Measurements from ENCODE around the gene OR4N2. TPM values are rescaled to one million over a fixed set of nuclear protein-coding genes. Genes with fewer than 3 reads are reported as not detected.
"Not testable (repeated sequence)": the region's sequence is repeated elsewhere in the genome, so short reads cannot be mapped to it uniquely, and the experiment has no call there.

The OR4N2 gene
- polyA plus RNA-seq, 3 donors: not detected

DNA sequence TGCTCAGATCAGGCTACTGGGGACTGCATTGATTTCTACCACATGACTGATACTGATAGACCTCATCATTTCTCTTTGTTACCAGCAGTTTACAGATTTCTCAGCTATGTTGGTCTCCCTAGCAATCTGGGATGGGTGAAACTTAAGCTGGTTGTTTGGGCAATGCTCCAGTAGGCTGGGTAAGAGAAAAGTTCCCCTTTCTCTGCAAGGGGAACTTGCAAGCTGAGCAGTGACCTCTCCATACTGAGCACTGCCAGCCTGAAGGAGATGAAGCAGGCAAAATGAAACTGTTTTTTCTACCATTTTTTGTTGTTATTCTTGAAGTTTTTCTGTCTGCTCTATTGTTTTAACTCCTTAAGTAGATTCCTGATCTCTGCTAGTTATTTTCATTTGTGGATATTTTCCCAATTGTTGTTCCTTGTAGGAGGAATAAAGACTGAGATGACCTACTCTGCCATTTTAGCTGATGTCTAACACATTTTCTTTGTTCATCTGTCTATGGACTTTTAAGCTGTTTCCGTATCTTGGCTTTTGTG lies 31.6 kb upstream of the OR4N2 start:
- no peaks in the 10 kb centered on the region for H3K4me1 Mint-ChIP-seq
- intact Hi-C loops (cut with micrococcal nuclease): no loop called here
- no peaks in the 10 kb centered on the region for H3K79me2 ChIP-seq (ENCODE audit: insufficient read depth, low read length)
- H4K20me1 ChIP-seq (ENCODE audit: insufficient read depth, low read length): no peaks in the 10 kb centered on the region
- H3K27ac Mint-ChIP-seq: peak overlapping the region in 3 of 7 donors; percentile 19 to 87 (median 84)
- TF ChIP-seq, protein P1, sequence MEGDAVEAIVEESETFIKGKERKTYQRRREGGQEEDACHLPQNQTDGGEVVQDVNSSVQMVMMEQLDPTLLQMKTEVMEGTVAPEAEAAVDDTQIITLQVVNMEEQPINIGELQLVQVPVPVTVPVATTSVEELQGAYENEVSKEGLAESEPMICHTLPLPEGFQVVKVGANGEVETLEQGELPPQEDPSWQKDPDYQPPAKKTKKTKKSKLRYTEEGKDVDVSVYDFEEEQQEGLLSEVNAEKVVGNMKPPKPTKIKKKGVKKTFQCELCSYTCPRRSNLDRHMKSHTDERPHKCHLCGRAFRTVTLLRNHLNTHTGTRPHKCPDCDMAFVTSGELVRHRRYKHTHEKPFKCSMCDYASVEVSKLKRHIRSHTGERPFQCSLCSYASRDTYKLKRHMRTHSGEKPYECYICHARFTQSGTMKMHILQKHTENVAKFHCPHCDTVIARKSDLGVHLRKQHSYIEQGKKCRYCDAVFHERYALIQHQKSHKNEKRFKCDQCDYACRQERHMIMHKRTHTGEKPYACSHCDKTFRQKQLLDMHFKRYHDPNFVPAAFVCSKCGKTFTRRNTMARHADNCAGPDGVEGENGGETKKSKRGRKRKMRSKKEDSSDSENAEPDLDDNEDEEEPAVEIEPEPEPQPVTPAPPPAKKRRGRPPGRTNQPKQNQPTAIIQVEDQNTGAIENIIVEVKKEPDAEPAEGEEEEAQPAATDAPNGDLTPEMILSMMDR (IDR thresholded peaks at IDR 0.05): no peak
- no peak overlapping the region for H3K4me3 ChIP-seq (replicated peaks in 1 of 3; ENCODE audit: low read depth in 2 of 3, low read length in 3 of 3)
- peaks cover 0 to 3% (median 1%) of the 10 kb centered on the region in 3 donors for H3K27me3 Mint-ChIP-seq (ENCODE audit: low read depth in 3 of 3)
- H3K27me3 ChIP-seq (ENCODE audit: control insufficient read depth in 2 of 2, insufficient read depth in 2 of 2, low read length in 2 of 2): no peaks in the 10 kb centered on the region
- no peak overlapping the region for H2AFZ ChIP-seq (ENCODE audit: insufficient read depth, low read depth, low read length, poor library complexity, severe bottlenecking)
- H3K9ac ChIP-seq (ENCODE audit: insufficient read depth, low read length, poor library complexity, severe bottlenecking): no peak overlapping the region
- no peak overlapping the region for H3K4me3 Mint-ChIP-seq
- H3K36me3 Mint-ChIP-seq: no peaks in the 10 kb centered on the region
- peaks cover 8 to 30% (median 15%) of the 10 kb centered on the region in 7 donors for H3K9me3 Mint-ChIP-seq
- no peak overlapping the region for H3K4me2 ChIP-seq (replicated peaks; ENCODE audit: extremely low read depth, low read length, poor library complexity, severe bottlenecking)
- H3K36me3 ChIP-seq (replicated peaks in 1 of 2; ENCODE audit: control insufficient read depth in 1 of 2, insufficient read depth in 2 of 2, low read length in 2 of 2): no peaks in the 10 kb centered on the region
- DNase-seq: peak in 1 of 3 donors; percentile 1
- H3K9me3 ChIP-seq (replicated peaks in 1 of 2; ENCODE audit: control insufficient read depth in 1 of 2, insufficient read depth in 1 of 2, low read length in 2 of 2): peaks cover 14 to 15% of the 10 kb centered on the region in 2 donors
- no CpG with 5 or more reads among the region's 1 CpG for WGBS (ENCODE audit: insufficient coverage)
- no peaks in the 10 kb centered on the region for H3K4me1 ChIP-seq (ENCODE audit: control insufficient read depth in 1 of 2, insufficient read depth in 2 of 2, low read length in 2 of 2)
- H3K27ac ChIP-seq (ENCODE audit: low read depth in 1 of 2, low read length in 2 of 2): peak overlapping the region in 1 of 2 donors; percentile 55

DNA sequence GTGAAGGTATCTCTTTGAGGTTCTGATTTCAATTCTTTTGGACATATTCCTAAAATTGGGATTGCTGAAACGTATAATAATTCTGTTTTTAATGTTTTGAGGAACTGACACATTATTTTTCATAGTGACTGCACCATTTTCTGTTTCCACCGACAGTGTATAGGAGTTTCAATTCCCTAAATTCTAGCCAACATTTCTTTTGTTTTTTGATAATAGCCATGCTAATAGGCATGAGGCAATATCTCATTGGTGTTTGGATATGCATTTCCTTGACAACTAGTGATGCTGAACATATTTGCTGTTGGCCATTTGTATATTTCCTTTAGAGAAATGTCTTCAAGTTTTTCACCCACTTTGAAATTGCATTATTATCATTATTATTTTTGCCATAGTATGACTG lies 31.1 kb upstream of the OR4N2 start:
- H4K20me1 ChIP-seq (ENCODE audit: insufficient read depth, low read length); H3K79me2 ChIP-seq (ENCODE audit: insufficient read depth, low read length); H3K36me3 ChIP-seq (replicated peaks in 1 of 2; ENCODE audit: control insufficient read depth in 1 of 2, insufficient read depth in 2 of 2, low read length in 2 of 2); H3K4me1 Mint-ChIP-seq; H3K27me3 Mint-ChIP-seq (ENCODE audit: low read depth in 3 of 3); H2AFZ ChIP-seq (ENCODE audit: insufficient read depth, low read depth, low read length, poor library complexity, severe bottlenecking); H3K9ac ChIP-seq (ENCODE audit: insufficient read depth, low read length, poor library complexity, severe bottlenecking); H3K4me3 ChIP-seq (replicated peaks in 1 of 3; ENCODE audit: low read depth in 2 of 3, low read length in 3 of 3); H3K27me3 ChIP-seq (ENCODE audit: control insufficient read depth in 2 of 2, insufficient read depth in 2 of 2, low read length in 2 of 2); H3K4me1 ChIP-seq (ENCODE audit: control insufficient read depth in 1 of 2, insufficient read depth in 2 of 2, low read length in 2 of 2); H3K36me3 Mint-ChIP-seq; intact Hi-C loops (cut with micrococcal nuclease); H3K4me3 Mint-ChIP-seq; H3K4me2 ChIP-seq (replicated peaks; ENCODE audit: extremely low read depth, low read length, poor library complexity, severe bottlenecking): not testable (repeated sequence)
- Histone ChIP-seq H3K27ac (ENCODE audit: low read depth in 1 of 2, low read length in 2 of 2) (peak overlapping the region in 1 of 2 donors; percentile 55), H3K9me3 (replicated peaks in 1 of 2; ENCODE audit: control insufficient read depth in 1 of 2, insufficient read depth in 1 of 2, low read length in 2 of 2) (peaks cover 14 to 15% of the 10 kb centered on the region in 2 donors)
- DNase-seq: peak in 1 of 3 donors; percentile 0
- Mint-ChIP-seq H3K9me3 (peaks cover 8 to 30% (median 15%) of the 10 kb centered on the region in 7 donors), H3K27ac (peak overlapping the region in 4 of 7 donors; percentile 19 to 87 (median 63))
- no CpG with 5 or more reads among the region's 2 CpGs for WGBS (ENCODE audit: insufficient coverage)

DNA sequence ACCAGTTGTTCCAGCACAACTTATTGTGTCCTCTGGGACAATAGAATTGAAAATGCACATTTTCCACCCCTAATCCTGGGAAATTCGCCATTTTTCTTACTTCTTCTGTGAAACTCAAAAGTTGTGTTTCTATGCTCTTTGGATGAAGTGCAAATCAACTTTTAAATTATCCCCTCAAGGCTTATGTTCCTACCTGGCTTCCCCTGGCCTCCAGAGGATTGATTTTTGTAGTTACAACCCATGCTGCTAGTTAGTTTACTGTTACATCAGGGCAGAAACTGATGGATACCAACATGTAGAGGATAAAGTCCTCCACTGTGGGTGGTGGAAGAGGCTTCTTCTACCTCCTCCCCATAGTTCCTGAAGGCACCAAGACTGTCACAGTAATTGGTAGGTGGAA lies 30.4 kb upstream of the OR4N2 start, which contains the start of gene OR4M1:
TSS of gene OR4M1 (plus strand) at position 301 of the 400 bp plus-strand sequence. CDS start 6,819 bp downstream, outside the sequence.
- H3K4me2 ChIP-seq (replicated peaks; ENCODE audit: extremely low read depth, low read length, poor library complexity, severe bottlenecking); H3K4me3 ChIP-seq (replicated peaks in 1 of 3; ENCODE audit: low read depth in 2 of 3, low read length in 3 of 3); H3K9ac ChIP-seq (ENCODE audit: insufficient read depth, low read length, poor library complexity, severe bottlenecking); H2AFZ ChIP-seq (ENCODE audit: insufficient read depth, low read depth, low read length, poor library complexity, severe bottlenecking); H3K27me3 ChIP-seq (ENCODE audit: control insufficient read depth in 2 of 2, insufficient read depth in 2 of 2, low read length in 2 of 2); H3K4me3 Mint-ChIP-seq; intact Hi-C loops (cut with micrococcal nuclease); H3K27me3 Mint-ChIP-seq (ENCODE audit: low read depth in 3 of 3); H3K36me3 ChIP-seq (replicated peaks in 1 of 2; ENCODE audit: control insufficient read depth in 1 of 2, insufficient read depth in 2 of 2, low read length in 2 of 2); H3K36me3 Mint-ChIP-seq; H3K4me1 Mint-ChIP-seq; H3K4me1 ChIP-seq (ENCODE audit: control insufficient read depth in 1 of 2, insufficient read depth in 2 of 2, low read length in 2 of 2); DNase-seq; H4K20me1 ChIP-seq (ENCODE audit: insufficient read depth, low read length); H3K79me2 ChIP-seq (ENCODE audit: insufficient read depth, low read length): not testable (repeated sequence)
- Mint-ChIP-seq H3K9me3 (peaks cover 8 to 28% (median 15%) of the 10 kb centered on the region in 7 donors), H3K27ac (peak within 1 kb of the TSS in 4 of 7 donors; percentile 19 to 87 (median 63))
- peak within 1 kb of the TSS in 1 of 2 donors; percentile 55 for H3K27ac ChIP-seq (ENCODE audit: low read depth in 1 of 2, low read length in 2 of 2)
- H3K9me3 ChIP-seq (replicated peaks in 1 of 2; ENCODE audit: control insufficient read depth in 1 of 2, insufficient read depth in 1 of 2, low read length in 2 of 2): peaks cover 14 to 15% of the 10 kb centered on the region in 2 donors
- no CpG with 5 or more reads among the region's 1 CpG for whole genome bisulfite sequencing (ENCODE audit: insufficient coverage)
